MM.1S (cell line): ENCODE results near the gene PM20D2.

Source experiments
- DNase-seq: peaks from one replicate; pipeline ENCODE4 v3.0.0-alpha.2; 2015
- H2AFZ ChIP-seq: fragments of 300-600 bp; sonication (generic); 2 replicates; pipeline ENCODE4 v1.6.0; 2016; ENCODE audit warnings: antibody characterized with exemption, low read length
- H3F3A ChIP-seq: fragments of 300-600 bp; sonication (generic); 2 replicates; pipeline ENCODE4 v1.6.1; 2016; ENCODE audit warnings: mild to moderate bottlenecking, antibody characterized with exemption, low read length, moderate library complexity, mixed read lengths; ENCODE audit not compliant: insufficient read depth
- H3K27ac ChIP-seq: fragments of 300-600 bp; sonication (generic); 2 replicates; pipeline ENCODE4 v1.5.1; 2016; ENCODE audit warnings: mild to moderate bottlenecking, low read length
- H3K27me3 ChIP-seq: fragments of 300-600 bp; sonication (generic); replicated peaks from 2 replicates; pipeline ENCODE4 v1.6.0; 2016; ENCODE audit warnings: low read length; ENCODE audit not compliant: insufficient read depth
- H3K36me3 ChIP-seq: fragments of 300-600 bp; sonication (generic); replicated peaks from 2 replicates; pipeline ENCODE4 v1.6.1; 2016; ENCODE audit warnings: mild to moderate bottlenecking, low read length, mixed read lengths; ENCODE audit not compliant: insufficient read depth
- H3K4me1 ChIP-seq: fragments of 300-600 bp; sonication (generic); 2 replicates; pipeline ENCODE4 v1.6.1; 2016; ENCODE audit warnings: low read length, mixed read lengths
- H3K4me2 ChIP-seq: fragments of 300-600 bp; sonication (generic); 2 replicates; pipeline ENCODE4 v1.6.0; 2016; ENCODE audit warnings: low read depth, low read length
- H3K4me3 ChIP-seq: fragments of 300-600 bp; sonication (generic); 2 replicates; pipeline ENCODE4 v1.5.1; 2016; ENCODE audit warnings: low read length, mixed read lengths
- H3K79me2 ChIP-seq: fragments of 300-600 bp; sonication (generic); 2 replicates; pipeline ENCODE4 v1.6.1; 2016; ENCODE audit warnings: mixed run types, low read length, mixed read lengths
- H3K9ac ChIP-seq: fragments of 300-600 bp; sonication (generic); 2 replicates; pipeline ENCODE4 v1.6.1; 2016; ENCODE audit warnings: low read length, mixed read lengths
- H3K9me2 ChIP-seq: fragments of 300-600 bp; sonication (generic); replicated peaks from 2 replicates; pipeline ENCODE4 v1.6.1; 2016; ENCODE audit warnings: mild to moderate bottlenecking, low read length, mixed read lengths; ENCODE audit not compliant: insufficient read depth
- H3K9me3 ChIP-seq: fragments of 300-600 bp; sonication (generic); replicated peaks from 2 replicates; pipeline ENCODE4 v1.6.1; 2016; ENCODE audit warnings: mild to moderate bottlenecking, low read length, mixed read lengths; ENCODE audit not compliant: insufficient read depth
- H4K20me1 ChIP-seq: fragments of 300-600 bp; sonication (generic); 2 replicates; pipeline ENCODE4 v1.6.1; 2016; ENCODE audit warnings: mild to moderate bottlenecking, low read length, moderate library complexity, mixed read lengths; ENCODE audit not compliant: insufficient read depth
- CTCF ChIP-seq: fragments of 300-600 bp; sonication (generic); IDR thresholded peaks from 2 replicates; pipeline ENCODE4 v1.5.1; 2016; ENCODE audit warnings: antibody characterized with exemption, low read length, mixed read lengths
- EZH2 ChIP-seq: fragments of 300-600 bp; sonication (generic); optimal IDR thresholded peaks from 2 replicates; pipeline ENCODE3; 2017; ENCODE audit warnings: low read depth, mild to moderate bottlenecking, antibody characterized with exemption, low read length, mixed read lengths
- EZH2phosphoT487 ChIP-seq: fragments of 300-600 bp; sonication (generic); IDR thresholded peaks from 2 replicates; pipeline ENCODE4 v1.6.1; 2018; ENCODE audit warnings: antibody characterized with exemption, low read length

Gene PM20D2

DNA sequence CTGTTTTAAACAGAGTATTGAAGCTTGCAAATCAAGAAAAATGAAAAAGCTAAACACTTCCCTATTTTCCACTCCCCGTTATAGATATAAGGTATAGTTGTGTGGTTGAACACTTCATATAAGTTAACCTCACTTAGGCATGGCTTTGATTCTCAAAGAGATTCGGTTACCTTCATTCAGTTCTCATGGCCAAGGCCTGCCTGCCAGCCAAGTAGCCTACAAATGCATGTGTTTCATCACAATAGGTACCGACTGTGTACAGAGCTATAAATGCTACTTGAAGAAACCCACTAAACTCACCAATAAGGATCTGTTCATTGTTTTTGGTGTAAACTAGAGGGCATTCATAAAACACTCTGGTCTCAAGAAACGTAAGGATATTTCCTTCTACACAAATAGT, 27.8 kb downstream of the PM20D2 start:
- H3K9me3 ChIP-seq = no peaks in the 10 kb centered on the region
- H3K4me2 ChIP-seq = no peak overlapping the region

DNA sequence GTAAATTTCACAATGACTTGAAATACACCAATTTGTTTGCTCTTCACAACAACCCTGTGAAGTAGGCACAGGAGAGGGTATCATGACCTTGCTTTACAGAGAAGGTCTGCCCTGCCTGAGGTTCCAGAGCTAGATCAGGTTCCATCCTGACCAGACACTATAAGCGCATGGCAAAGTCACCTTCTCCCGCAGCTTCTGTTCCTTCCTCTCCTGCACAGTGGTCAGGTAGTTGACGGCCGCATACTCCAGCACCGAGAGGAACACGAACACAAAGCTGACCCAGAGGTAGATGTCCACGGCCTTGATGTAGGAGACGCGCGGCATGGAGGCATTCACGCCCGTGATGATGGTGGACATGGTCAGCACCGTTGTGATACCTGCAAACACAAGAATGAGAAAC, 34.3 kb downstream of the PM20D2 start:
- no peak for DNase-seq
- TF ChIP-seq CTCF = no peak
- no peak for TF ChIP-seq EZH2
- no peak for TF ChIP-seq EZH2phosphoT487
- no peak overlapping the region for H3K4me3 ChIP-seq
- H3K4me2 ChIP-seq = no peak overlapping the region
- H3K27ac ChIP-seq = no peak overlapping the region
- H3K36me3 ChIP-seq = no peaks in the 10 kb centered on the region
- H3K9me3 ChIP-seq = no peaks in the 10 kb centered on the region
- no peaks in the 10 kb centered on the region for H3K79me2 ChIP-seq
- H4K20me1 ChIP-seq = no peaks in the 10 kb centered on the region
- peaks cover 8% of the 10 kb centered on the region for H3F3A ChIP-seq
- no peak overlapping the region for H2AFZ ChIP-seq
- H3K9ac ChIP-seq = no peak overlapping the region
- no peaks in the 10 kb centered on the region for H3K4me1 ChIP-seq
- H3K9me2 ChIP-seq = no peaks in the 10 kb centered on the region
- no peaks in the 10 kb centered on the region for H3K27me3 ChIP-seq

More for the DNA sequence above, 27.8 kb downstream of the PM20D2 start:
- H3K9ac ChIP-seq = no peak overlapping the region
- H3K9me2 ChIP-seq = no peaks in the 10 kb centered on the region
- no peak overlapping the region for H3K27ac ChIP-seq
- no peaks in the 10 kb centered on the region for H3K27me3 ChIP-seq
- peaks cover 8% of the 10 kb centered on the region for H3F3A ChIP-seq
- no peaks in the 10 kb centered on the region for H4K20me1 ChIP-seq
- no peak overlapping the region for H2AFZ ChIP-seq
- no peak for TF ChIP-seq EZH2phosphoT487
- TF ChIP-seq EZH2 = no peak
- TF ChIP-seq CTCF = no peak
- DNase-seq = no peak
- H3K79me2 ChIP-seq = no peaks in the 10 kb centered on the region
- no peak overlapping the region for H3K4me3 ChIP-seq
- H3K36me3 ChIP-seq = no peaks in the 10 kb centered on the region
- no peaks in the 10 kb centered on the region for H3K4me1 ChIP-seq

GRCh38 chr6:89180971-89181370, 35.1 kb downstream of the PM20D2 start:
- no peaks in the 10 kb centered on the region for H3K9me3 ChIP-seq

More at GRCh38 chr6:89180971-89181370, 35.1 kb downstream of the PM20D2 start:
- Histone ChIP-seq H3F3A (0 out of 2 replicates have a peak, but pooled peaks cover under 1% of the 10 kb centered on the region), H3K4me1 (no peaks in the 10 kb centered on the region), H3K27ac (no peak overlapping the region), H3K9ac (no peak overlapping the region), H3K27me3 (no peaks in the 10 kb centered on the region), H3K4me3 (no peak overlapping the region), H3K79me2 (no peaks in the 10 kb centered on the region), H3K9me2 (no peaks in the 10 kb centered on the region), H3K4me2 (no peak overlapping the region), H2AFZ (no peak overlapping the region), H4K20me1 (no peaks in the 10 kb centered on the region), H3K36me3 (no peaks in the 10 kb centered on the region)
- TF ChIP-seq EZH2 (no peak), CTCF (no peak), EZH2phosphoT487 (no peak)
- DNase-seq = no peak
